ENCODE results near the gene COL17A1.

Gene COL17A1

GRCh38 chr10:104054430-104054829 lies 31.2 kb downstream of the COL17A1 start:
- H3K4me3 ChIP-seq (ENCODE audit: low read depth, low read length), result no peak overlapping the region

GRCh38 chr10:104053201-104053600 lies 32.5 kb downstream of the COL17A1 start:
- H3K4me3 ChIP-seq (ENCODE audit: low read depth, low read length), result no peak overlapping the region

GRCh38 chr10:104052431-104052830 lies 33.2 kb downstream of the COL17A1 start:
- no peak overlapping the region for H3K4me3 ChIP-seq (ENCODE audit: low read depth, low read length)

- no peak overlapping the region for H3K4me3 ChIP-seq (ENCODE audit: low read depth, low read length)
Measured at GRCh38 chr10:104049504-104050250, 36.0 kb downstream of the COL17A1 start.

GRCh38 chr10:104046651-104047050 lies 39.0 kb downstream of the COL17A1 start:
- no peak overlapping the region for H3K4me3 ChIP-seq (ENCODE audit: low read depth, low read length)

GRCh38 chr10:104045151-104046089 lies 40.3 kb downstream of the COL17A1 start:
- no peak overlapping the region for H3K4me3 ChIP-seq (ENCODE audit: low read depth, low read length)

GRCh38 chr10:104043854-104044253 lies 41.8 kb downstream of the COL17A1 start:
- no peak overlapping the region for H3K4me3 ChIP-seq (ENCODE audit: low read depth, low read length)

GRCh38 chr10:104043185-104043830 lies 42.4 kb downstream of the COL17A1 start:
- H3K4me3 ChIP-seq (ENCODE audit: low read depth, low read length), result no peak overlapping the region

- H3K4me3 ChIP-seq (ENCODE audit: low read depth, low read length), result no peak overlapping the region
Measured at GRCh38 chr10:104041891-104042535, 43.7 kb downstream of the COL17A1 start.

GRCh38 chr10:104040862-104041789 lies 44.6 kb downstream of the COL17A1 start:
- H3K4me3 ChIP-seq (ENCODE audit: low read depth, low read length), result no peak overlapping the region

- no peak overlapping the region for H3K4me3 ChIP-seq (ENCODE audit: low read depth, low read length)
Measured at GRCh38 chr10:104040382-104040781, 45.3 kb downstream of the COL17A1 start.

- H3K4me3 ChIP-seq (ENCODE audit: low read depth, low read length), result no peak overlapping the region
Measured at GRCh38 chr10:104038958-104039752, 46.5 kb downstream of the COL17A1 start.

- H3K4me3 ChIP-seq (ENCODE audit: low read depth, low read length), result no peak overlapping the region
Measured at GRCh38 chr10:104038537-104038936, 47.1 kb downstream of the COL17A1 start.

GRCh38 chr10:104037261-104037951 lies 48.3 kb downstream of the COL17A1 start:
- no peak overlapping the region for H3K4me3 ChIP-seq (ENCODE audit: low read depth, low read length)

- H3K4me3 ChIP-seq (ENCODE audit: low read depth, low read length), result no peak overlapping the region
Measured at GRCh38 chr10:104036518-104037260, 49.0 kb downstream of the COL17A1 start.

GRCh38 chr10:104036069-104036384 lies 49.7 kb downstream of the COL17A1 start:
- no peak overlapping the region for H3K4me3 ChIP-seq (ENCODE audit: low read depth, low read length)

GRCh38 chr10:104035194-104036068 lies 50.2 kb downstream of the COL17A1 start:
- H3K4me3 ChIP-seq (ENCODE audit: low read depth, low read length), result no peak overlapping the region
